Measurements from ENCODE around the gene SRC. TPM values are rescaled to one million over a fixed set of nuclear protein-coding genes. Genes with fewer than 3 reads are reported as not detected.

Gene SRC
- total and polyA plus RNA-seq, 2 donors from 2014 or later: 28.5 to 70.0 TPM

DNA sequence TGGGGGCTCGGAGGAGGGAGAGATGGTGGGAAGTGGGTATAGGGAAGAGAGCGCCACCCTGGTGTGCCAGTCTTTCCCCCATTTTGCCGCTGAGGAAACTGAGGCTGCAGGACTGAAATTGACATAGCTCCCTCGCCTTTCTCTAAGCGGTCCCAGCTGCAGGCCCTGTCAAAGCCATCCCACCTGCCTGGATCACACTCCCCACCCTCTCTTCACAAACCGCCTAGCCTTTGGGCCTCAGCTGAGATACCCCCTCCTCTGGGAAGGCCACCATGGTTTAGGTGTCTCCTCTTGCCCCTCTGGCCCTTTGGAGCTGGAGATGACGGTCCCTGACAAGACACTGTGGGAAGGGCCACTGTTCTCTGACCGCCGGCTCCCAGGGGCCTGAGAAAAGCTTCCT is 16.9 kb downstream of the SRC start:
- TF ChIP-seq, protein P1, sequence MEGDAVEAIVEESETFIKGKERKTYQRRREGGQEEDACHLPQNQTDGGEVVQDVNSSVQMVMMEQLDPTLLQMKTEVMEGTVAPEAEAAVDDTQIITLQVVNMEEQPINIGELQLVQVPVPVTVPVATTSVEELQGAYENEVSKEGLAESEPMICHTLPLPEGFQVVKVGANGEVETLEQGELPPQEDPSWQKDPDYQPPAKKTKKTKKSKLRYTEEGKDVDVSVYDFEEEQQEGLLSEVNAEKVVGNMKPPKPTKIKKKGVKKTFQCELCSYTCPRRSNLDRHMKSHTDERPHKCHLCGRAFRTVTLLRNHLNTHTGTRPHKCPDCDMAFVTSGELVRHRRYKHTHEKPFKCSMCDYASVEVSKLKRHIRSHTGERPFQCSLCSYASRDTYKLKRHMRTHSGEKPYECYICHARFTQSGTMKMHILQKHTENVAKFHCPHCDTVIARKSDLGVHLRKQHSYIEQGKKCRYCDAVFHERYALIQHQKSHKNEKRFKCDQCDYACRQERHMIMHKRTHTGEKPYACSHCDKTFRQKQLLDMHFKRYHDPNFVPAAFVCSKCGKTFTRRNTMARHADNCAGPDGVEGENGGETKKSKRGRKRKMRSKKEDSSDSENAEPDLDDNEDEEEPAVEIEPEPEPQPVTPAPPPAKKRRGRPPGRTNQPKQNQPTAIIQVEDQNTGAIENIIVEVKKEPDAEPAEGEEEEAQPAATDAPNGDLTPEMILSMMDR (IDR thresholded peaks at IDR 0.05; ENCODE audit: borderline replicate concordance, extremely low read depth, insufficient read depth): no peak
- Histone ChIP-seq H3K4me3 (ENCODE audit: low read length in 3 of 3) (no peak overlapping the region), H3K4me1 (ENCODE audit: control insufficient read depth in 2 of 3, insufficient read depth in 2 of 3, low read depth in 1 of 3, low read length in 3 of 3) (peaks cover 0 to 5% (median 0%) of the 10 kb centered on the region in 3 donors), H3K9ac (ENCODE audit: low read length in 3 of 3) (no peak overlapping the region), H3K27me3 (ENCODE audit: control insufficient read depth, insufficient read depth, low read length) (no peaks in the 10 kb centered on the region), H3K27ac (ENCODE audit: low read depth in 2 of 2, low read length in 2 of 2) (no peak overlapping the region), H3K36me3 (ENCODE audit: control insufficient read depth in 2 of 3, insufficient read depth in 3 of 3, low read length in 3 of 3) (no peaks in the 10 kb centered on the region), H3K9me3 (ENCODE audit: control insufficient read depth in 2 of 3, insufficient read depth in 1 of 3, low read length in 3 of 3) (no peaks in the 10 kb centered on the region)
- FAIRE-seq (no peak), DNase-seq (peak in 1 of 5 donors; percentile 24)
- intact Hi-C loops (cut with DNase I): no loop called here

DNA sequence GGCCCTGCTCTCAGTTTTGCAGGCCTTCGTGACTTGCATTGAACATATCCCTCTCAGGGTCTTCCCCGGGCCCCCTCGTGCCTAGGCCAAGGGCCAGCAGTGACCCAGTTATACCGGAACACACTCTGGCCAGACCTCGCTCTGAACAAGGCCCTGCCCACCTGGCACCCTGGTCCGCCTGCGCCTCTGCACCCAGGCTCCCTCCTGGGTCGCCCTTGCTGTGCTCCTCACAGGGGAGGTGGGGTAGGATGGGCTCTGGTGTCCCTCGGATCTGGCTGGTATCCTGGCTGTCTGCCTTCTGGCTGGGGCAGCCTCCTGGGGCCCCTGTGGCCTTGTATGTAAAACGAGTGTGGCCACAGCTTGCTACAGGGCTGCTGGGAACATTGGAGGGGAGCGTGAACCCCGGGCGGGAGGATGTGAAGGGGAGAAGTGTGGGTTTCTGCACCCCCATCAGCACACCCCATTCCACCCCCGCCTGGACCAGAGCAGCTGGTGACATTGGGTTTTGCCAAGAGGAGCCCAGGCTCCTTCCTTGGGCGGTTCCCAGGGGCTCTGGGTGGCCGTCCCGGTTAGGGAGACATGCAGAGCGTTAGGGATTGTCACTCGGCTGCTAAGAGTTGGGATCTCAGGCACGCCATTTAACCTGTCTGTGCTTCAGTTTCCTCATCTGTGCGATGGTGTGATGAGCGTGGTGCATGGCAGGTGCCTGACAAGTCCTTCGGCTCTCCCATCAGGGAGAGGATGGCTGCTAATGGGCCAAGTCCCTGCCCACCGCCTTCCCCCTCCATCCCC is 17.5 kb downstream of the SRC start:
- no peak overlapping the region for H3K4me3 ChIP-seq (ENCODE audit: low read length in 3 of 3)
- intact Hi-C loops (cut with DNase I): no loop called here
- peaks cover 0 to under 1% (median 0%) of the 10 kb centered on the region in 3 donors for H3K4me1 ChIP-seq (ENCODE audit: control insufficient read depth in 2 of 3, insufficient read depth in 2 of 3, low read depth in 1 of 3, low read length in 3 of 3)
- DNase-seq (peak in 1 of 5 donors; percentile 31), FAIRE-seq (no peak)
- no peaks in the 10 kb centered on the region for H3K9me3 ChIP-seq (ENCODE audit: control insufficient read depth in 2 of 3, insufficient read depth in 1 of 3, low read length in 3 of 3)
- no peaks in the 10 kb centered on the region for H3K27me3 ChIP-seq (ENCODE audit: control insufficient read depth, insufficient read depth, low read length)
- no peak overlapping the region for H3K27ac ChIP-seq (ENCODE audit: low read depth in 2 of 2, low read length in 2 of 2)
- no peak overlapping the region for H3K9ac ChIP-seq (ENCODE audit: low read length in 3 of 3)
- TF ChIP-seq, protein P1 (IDR thresholded peaks at IDR 0.05; ENCODE audit: borderline replicate concordance, extremely low read depth, insufficient read depth): no peak
- H3K36me3 ChIP-seq (ENCODE audit: control insufficient read depth in 2 of 3, insufficient read depth in 3 of 3, low read length in 3 of 3): no peaks in the 10 kb centered on the region

DNA sequence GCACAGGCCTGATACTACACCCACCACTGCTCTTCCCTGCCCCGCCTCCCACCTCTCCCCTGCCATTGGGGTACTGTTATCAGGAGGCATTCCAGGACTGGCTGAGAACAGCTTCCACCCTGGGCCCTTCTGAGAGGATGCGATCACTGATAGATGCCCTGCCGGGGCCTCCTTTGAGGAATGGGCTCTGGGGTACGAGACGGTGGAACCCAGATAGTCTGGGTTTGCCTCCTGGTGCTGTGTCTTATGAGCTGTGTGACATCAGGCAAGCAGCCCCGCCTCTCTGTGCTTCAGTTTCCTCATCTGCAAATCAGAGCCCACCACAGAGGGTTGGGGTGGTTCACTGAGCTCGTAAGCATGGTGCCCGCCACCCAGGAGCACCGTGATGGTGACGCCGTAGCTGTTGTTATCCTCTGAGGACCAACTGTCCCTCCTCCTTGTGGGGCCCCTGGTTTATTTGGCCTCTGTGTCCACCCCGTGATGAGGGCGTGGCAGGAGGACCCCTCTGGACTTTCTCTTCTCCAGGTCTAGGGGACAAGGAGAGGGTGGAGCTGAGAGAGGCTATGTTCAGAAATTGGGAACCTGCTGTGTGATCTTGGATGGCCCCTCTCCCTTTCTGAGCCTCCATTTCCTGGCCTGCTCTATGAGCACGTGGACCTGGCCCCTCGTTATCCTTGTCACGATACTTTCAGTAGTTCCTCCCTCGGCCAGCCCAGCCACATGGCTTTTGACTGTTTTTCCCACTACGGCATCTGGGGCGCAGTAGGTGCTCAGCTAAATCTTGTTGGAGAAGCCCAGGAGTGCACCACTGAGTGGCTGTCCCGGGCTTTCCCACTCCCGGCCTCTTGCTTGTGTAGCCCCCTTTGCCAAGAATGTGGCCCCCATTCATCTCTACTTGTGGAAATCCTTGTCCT is 18.3 kb downstream of the SRC start:
- Histone ChIP-seq H3K27me3 (ENCODE audit: control insufficient read depth, insufficient read depth, low read length) (no peaks in the 10 kb centered on the region), H3K4me3 (ENCODE audit: low read length in 3 of 3) (no peak overlapping the region), H3K36me3 (ENCODE audit: control insufficient read depth in 2 of 3, insufficient read depth in 3 of 3, low read length in 3 of 3) (no peaks in the 10 kb centered on the region), H3K4me1 (ENCODE audit: control insufficient read depth in 2 of 3, insufficient read depth in 2 of 3, low read depth in 1 of 3, low read length in 3 of 3) (no peaks in the 10 kb centered on the region), H3K27ac (ENCODE audit: low read depth in 2 of 2, low read length in 2 of 2) (no peak overlapping the region), H3K9me3 (ENCODE audit: control insufficient read depth in 2 of 3, insufficient read depth in 1 of 3, low read length in 3 of 3) (no peaks in the 10 kb centered on the region), H3K9ac (ENCODE audit: low read length in 3 of 3) (no peak overlapping the region)
- FAIRE-seq (no peak), DNase-seq (peak in 1 of 5 donors; percentile 33)
- TF ChIP-seq, protein P1 (IDR thresholded peaks at IDR 0.05; ENCODE audit: borderline replicate concordance, extremely low read depth, insufficient read depth): no peak
- intact Hi-C loops (cut with DNase I): no loop called here

Data from kidney (tissue), 14 donors.